ENCODE results near the gene PWWP2B.

GRCh38 chr10:132412316-132413192 is 15.6 kb downstream of the PWWP2B start:
- no peak for TF ChIP-seq POLR2A (IDR thresholded peaks at IDR 0.05; ENCODE audit: low read length)
- TF ChIP-seq RCOR1 (IDR thresholded peaks at IDR 0.05; ENCODE audit: low read depth, low read length), result no peak
- TF ChIP-seq, protein P1, sequence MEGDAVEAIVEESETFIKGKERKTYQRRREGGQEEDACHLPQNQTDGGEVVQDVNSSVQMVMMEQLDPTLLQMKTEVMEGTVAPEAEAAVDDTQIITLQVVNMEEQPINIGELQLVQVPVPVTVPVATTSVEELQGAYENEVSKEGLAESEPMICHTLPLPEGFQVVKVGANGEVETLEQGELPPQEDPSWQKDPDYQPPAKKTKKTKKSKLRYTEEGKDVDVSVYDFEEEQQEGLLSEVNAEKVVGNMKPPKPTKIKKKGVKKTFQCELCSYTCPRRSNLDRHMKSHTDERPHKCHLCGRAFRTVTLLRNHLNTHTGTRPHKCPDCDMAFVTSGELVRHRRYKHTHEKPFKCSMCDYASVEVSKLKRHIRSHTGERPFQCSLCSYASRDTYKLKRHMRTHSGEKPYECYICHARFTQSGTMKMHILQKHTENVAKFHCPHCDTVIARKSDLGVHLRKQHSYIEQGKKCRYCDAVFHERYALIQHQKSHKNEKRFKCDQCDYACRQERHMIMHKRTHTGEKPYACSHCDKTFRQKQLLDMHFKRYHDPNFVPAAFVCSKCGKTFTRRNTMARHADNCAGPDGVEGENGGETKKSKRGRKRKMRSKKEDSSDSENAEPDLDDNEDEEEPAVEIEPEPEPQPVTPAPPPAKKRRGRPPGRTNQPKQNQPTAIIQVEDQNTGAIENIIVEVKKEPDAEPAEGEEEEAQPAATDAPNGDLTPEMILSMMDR (IDR thresholded peaks at IDR 0.05), result no peak
- TF ChIP-seq MYC (IDR thresholded peaks at IDR 0.05; ENCODE audit: borderline replicate concordance, low read length), result no peak
- no peak for TF ChIP-seq RAD21 (conservative IDR thresholded peaks at IDR 0.05 in 1 of 2, IDR thresholded peaks at IDR 0.05 in 1 of 2)
- no peak for TF ChIP-seq MAX (IDR thresholded peaks at IDR 0.05)
- no peak for TF ChIP-seq RNF2 (IDR thresholded peaks at IDR 0.05; ENCODE audit: borderline replicate concordance, low read depth)
- TF ChIP-seq EHF (CRISPR knock-in tag; IDR thresholded peaks at IDR 0.05), result no peak
- TF ChIP-seq, protein P2, sequence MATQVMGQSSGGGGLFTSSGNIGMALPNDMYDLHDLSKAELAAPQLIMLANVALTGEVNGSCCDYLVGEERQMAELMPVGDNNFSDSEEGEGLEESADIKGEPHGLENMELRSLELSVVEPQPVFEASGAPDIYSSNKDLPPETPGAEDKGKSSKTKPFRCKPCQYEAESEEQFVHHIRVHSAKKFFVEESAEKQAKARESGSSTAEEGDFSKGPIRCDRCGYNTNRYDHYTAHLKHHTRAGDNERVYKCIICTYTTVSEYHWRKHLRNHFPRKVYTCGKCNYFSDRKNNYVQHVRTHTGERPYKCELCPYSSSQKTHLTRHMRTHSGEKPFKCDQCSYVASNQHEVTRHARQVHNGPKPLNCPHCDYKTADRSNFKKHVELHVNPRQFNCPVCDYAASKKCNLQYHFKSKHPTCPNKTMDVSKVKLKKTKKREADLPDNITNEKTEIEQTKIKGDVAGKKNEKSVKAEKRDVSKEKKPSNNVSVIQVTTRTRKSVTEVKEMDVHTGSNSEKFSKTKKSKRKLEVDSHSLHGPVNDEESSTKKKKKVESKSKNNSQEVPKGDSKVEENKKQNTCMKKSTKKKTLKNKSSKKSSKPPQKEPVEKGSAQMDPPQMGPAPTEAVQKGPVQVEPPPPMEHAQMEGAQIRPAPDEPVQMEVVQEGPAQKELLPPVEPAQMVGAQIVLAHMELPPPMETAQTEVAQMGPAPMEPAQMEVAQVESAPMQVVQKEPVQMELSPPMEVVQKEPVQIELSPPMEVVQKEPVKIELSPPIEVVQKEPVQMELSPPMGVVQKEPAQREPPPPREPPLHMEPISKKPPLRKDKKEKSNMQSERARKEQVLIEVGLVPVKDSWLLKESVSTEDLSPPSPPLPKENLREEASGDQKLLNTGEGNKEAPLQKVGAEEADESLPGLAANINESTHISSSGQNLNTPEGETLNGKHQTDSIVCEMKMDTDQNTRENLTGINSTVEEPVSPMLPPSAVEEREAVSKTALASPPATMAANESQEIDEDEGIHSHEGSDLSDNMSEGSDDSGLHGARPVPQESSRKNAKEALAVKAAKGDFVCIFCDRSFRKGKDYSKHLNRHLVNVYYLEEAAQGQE (IDR thresholded peaks at IDR 0.05), result no peak
